H9 (cell line): ENCODE measurements around the gene PROM1. TPM values are rescaled to one million over a fixed set of nuclear protein-coding genes. Genes with fewer than 3 reads are reported as not detected.

Source experiments
- DNase-seq: peaks from one replicate; pipeline ENCODE4 v3.0.0-alpha.2; 2017
- H2AFZ ChIP-seq: one replicate; pipeline ENCODE4 v1.6.1; 2013; ENCODE audit warnings: mild to moderate bottlenecking, low read length, control low read depth, moderate library complexity
- H2AK5ac ChIP-seq: 2 replicates; pipeline ENCODE4 v1.6.1; 2013; ENCODE audit warnings: low read length, control low read depth, mixed read lengths; ENCODE audit not compliant: insufficient read length
- H2BK120ac ChIP-seq: one replicate; pipeline ENCODE4 v1.6.1; 2013; ENCODE audit warnings: low read depth, mild to moderate bottlenecking, low read length, control low read depth, inconsistent platforms; ENCODE audit not compliant: poor library complexity, severe bottlenecking
- H2BK12ac ChIP-seq: 2 replicates; pipeline ENCODE4 v1.6.1; 2013; ENCODE audit warnings: low read length, control low read depth, mixed read lengths, low read depth; ENCODE audit not compliant: insufficient read length
- H2BK15ac ChIP-seq: 2 replicates; pipeline ENCODE4 v1.6.1; 2013; ENCODE audit warnings: low read depth, low read length, control low read depth
- H2BK20ac ChIP-seq: one replicate; pipeline ENCODE4 v1.6.1; 2013; ENCODE audit warnings: low read depth, mild to moderate bottlenecking, low read length, control low read depth, inconsistent platforms; ENCODE audit not compliant: poor library complexity, severe bottlenecking
- H2BK5ac ChIP-seq: 2 replicates; pipeline ENCODE4 v1.6.1; 2013; ENCODE audit warnings: low read length, control low read depth, mixed read lengths; ENCODE audit not compliant: insufficient read length
- H3K14ac ChIP-seq: 2 replicates; pipeline ENCODE4 v1.6.1; 2013; ENCODE audit warnings: low read length, control low read depth; ENCODE audit not compliant: insufficient read depth
- H3K18ac ChIP-seq: 2 replicates; pipeline ENCODE4 v1.6.1; 2013; ENCODE audit warnings: low read depth, mild to moderate bottlenecking, mixed read lengths, low read length, control low read depth; ENCODE audit not compliant: insufficient read length
- H3K23ac ChIP-seq: 2 replicates; pipeline ENCODE4 v1.6.1; 2013; ENCODE audit warnings: low read length, control low read depth, mixed read lengths, low read depth; ENCODE audit not compliant: insufficient read length
- H3K23me2 ChIP-seq: 2 replicates; pipeline ENCODE4 v1.6.1; 2013; ENCODE audit warnings: low read depth, mild to moderate bottlenecking, mixed read lengths, low read length, control low read depth; ENCODE audit not compliant: insufficient read length, poor library complexity, severe bottlenecking
- H3K27ac ChIP-seq: 2 replicates; pipeline ENCODE4 v1.5.1; 2013; ENCODE audit warnings: low read length, control low read depth, mixed read lengths, low read depth; ENCODE audit not compliant: insufficient read length
- H3K27me3 ChIP-seq: 2 replicates; pipeline ENCODE4 v1.6.1; 2013; ENCODE audit warnings: low read length, control low read depth, inconsistent platforms; ENCODE audit not compliant: insufficient read depth
- H3K4ac ChIP-seq: 2 replicates; pipeline ENCODE4 v1.6.1; 2013; ENCODE audit warnings: low read depth, mild to moderate bottlenecking, control low read depth, inconsistent platforms, low read length, moderate library complexity
- H3K4me1 ChIP-seq: 2 replicates; pipeline ENCODE4 v1.6.1; 2013; ENCODE audit warnings: low read length, control low read depth, inconsistent platforms; ENCODE audit not compliant: insufficient read depth
- H3K4me2 ChIP-seq: 2 replicates; pipeline ENCODE4 v1.6.1; 2013; ENCODE audit warnings: low read length, control low read depth, mixed read lengths; ENCODE audit not compliant: insufficient read length, insufficient read depth
- H3K56ac ChIP-seq: 2 replicates; pipeline ENCODE4 v1.6.1; 2013; ENCODE audit warnings: low read depth, mild to moderate bottlenecking, mixed read lengths, low read length, control low read depth; ENCODE audit not compliant: insufficient read length
- H3K79me1 ChIP-seq: 2 replicates; pipeline ENCODE4 v1.6.1; 2013; ENCODE audit warnings: low read depth, mild to moderate bottlenecking, moderate library complexity, low read length, control low read depth, inconsistent platforms; ENCODE audit not compliant: insufficient read depth, poor library complexity, severe bottlenecking
- H3K79me2 ChIP-seq: 2 replicates; pipeline ENCODE4 v1.6.1; 2013; ENCODE audit warnings: low read length, control low read depth, inconsistent platforms; ENCODE audit not compliant: insufficient read depth
- H3K9ac ChIP-seq: 2 replicates; pipeline ENCODE4 v1.6.1; 2013; ENCODE audit warnings: low read length, control low read depth, mixed read lengths; ENCODE audit not compliant: insufficient read length; ENCODE audit errors: extremely low read depth
- H3K9me3 ChIP-seq: one replicate; pipeline ENCODE4 v1.6.1; 2013; ENCODE audit warnings: low read depth, low read length, inconsistent platforms; ENCODE audit not compliant: control insufficient read depth
- H3T11ph ChIP-seq: one replicate; pipeline ENCODE4 v1.6.1; 2013; ENCODE audit warnings: mild to moderate bottlenecking, low read length, control low read depth, inconsistent platforms
- H4K20me1 ChIP-seq: one replicate; pipeline ENCODE4 v1.6.1; 2013; ENCODE audit not compliant: control insufficient read depth, insufficient read length, insufficient read depth
- H4K5ac ChIP-seq: 2 replicates; pipeline ENCODE4 v1.6.1; 2013; ENCODE audit warnings: low read depth, mild to moderate bottlenecking, mixed read lengths, low read length, control low read depth; ENCODE audit not compliant: insufficient read length
- H4K8ac ChIP-seq: replicated peaks from 2 replicates; pipeline ENCODE4 v1.6.1; 2013; ENCODE audit warnings: low read length, control low read depth, mixed read lengths, low read depth; ENCODE audit not compliant: insufficient read length
- H4K91ac ChIP-seq: 2 replicates; pipeline ENCODE4 v1.6.1; 2013; ENCODE audit warnings: low read depth, mild to moderate bottlenecking, moderate library complexity, mixed read lengths, low read length, control low read depth; ENCODE audit not compliant: insufficient read length
- H3K27ac Mint-ChIP-seq, 3 experiments: 2 replicates in 2 of 3; 3 replicates in 1 of 3; pipeline ENCODE4 v1.8.0; 2020 to 2021; ENCODE audit warnings: mixed read lengths in 3 of 3, mild to moderate bottlenecking in 1 of 3, moderate library complexity in 1 of 3
- H3K27me3 Mint-ChIP-seq: 2 replicates; pipeline ENCODE4 v1.8.0; 2021; ENCODE audit warnings: low read depth, mild to moderate bottlenecking, moderate library complexity, mixed read lengths
- H3K36me3 Mint-ChIP-seq, 3 experiments: 2 replicates in 2 of 3; 3 replicates in 1 of 3; pipeline ENCODE4 v1.8.0; 2020 to 2021; ENCODE audit warnings: low read depth in 3 of 3, mixed read lengths in 3 of 3; ENCODE audit not compliant: insufficient read depth in 1 of 3
- H3K4me1 Mint-ChIP-seq, 2 experiments: 2 replicates each; pipeline ENCODE4 v1.8.0; 2020; ENCODE audit warnings: mixed read lengths in 2 of 2
- H3K4me3 Mint-ChIP-seq, 2 experiments: 2 replicates in 1 of 2; 3 replicates in 1 of 2; pipeline ENCODE4 v1.8.0; 2020 to 2021; ENCODE audit warnings: mild to moderate bottlenecking in 2 of 2, mixed read lengths in 2 of 2, moderate library complexity in 1 of 2
- H3K9me3 Mint-ChIP-seq, 2 experiments: 2 replicates in 1 of 2; 3 replicates in 1 of 2; pipeline ENCODE4 v1.8.0; 2020; ENCODE audit warnings: mild to moderate bottlenecking in 2 of 2, mixed read lengths in 2 of 2, moderate library complexity in 1 of 2
- WGBS: extraction: QIAGEN DNeasy Blood & Tissue Kit; methylation state at CpG from one replicate; pipeline ENCODE4 v1.1.7; 2013; ENCODE audit warnings: missing lambda C conversion rate, low lambda C conversion rate, mixed read lengths; ENCODE audit not compliant: insufficient read length; ENCODE audit errors: extremely low coverage; 5-methylcytosine and 5-hydroxymethylcytosine counted together
- total RNA-seq: library from RNA; stranded (reverse); gene quantifications from 2 replicates; pipeline ENCODE4 v1.2.1, GENCODE V29; 2021
- TF ChIP-seq, protein P1 (sequence below): fragments of 200-600 bp; sonication (generic); conservative IDR thresholded peaks from 3 replicates; pipeline ENCODE4 v1.8.0; 2021; ENCODE audit warnings: antibody characterized with exemption, mild to moderate bottlenecking

PROM1 gene
- total RNA-seq, 1 experiment from 2014 or later: 98.3 TPM

GRCh38 chr4:16129336-16129735 is 45.5 kb upstream of the PROM1 start:
- Histone ChIP-seq H2AFZ (no peak overlapping the region), H3K23ac (no peak overlapping the region), H2BK12ac (no peak overlapping the region), H4K8ac (no peak overlapping the region), H2BK120ac (no peak overlapping the region), H3K27ac (no peak overlapping the region), H4K5ac (no peak overlapping the region), H4K91ac (no peak overlapping the region), H3K9me3 (no peaks in the 10 kb centered on the region), H3K79me2 (no peaks in the 10 kb centered on the region), H3K14ac (no peak overlapping the region), H2BK5ac (no peak overlapping the region), H3K9ac (no peak overlapping the region), H3K79me1 (no peaks in the 10 kb centered on the region), H3K18ac (no peak overlapping the region), H3K4me2 (no peak overlapping the region), H3T11ph (no peak overlapping the region), H2AK5ac (no peak overlapping the region), H3K56ac (no peak overlapping the region), H3K27me3 (no peaks in the 10 kb centered on the region), H4K20me1 (no peaks in the 10 kb centered on the region), H3K4me1 (no peaks in the 10 kb centered on the region), H2BK20ac (no peak overlapping the region), H2BK15ac (no peak overlapping the region), H3K4ac (no peak overlapping the region), H3K23me2 (no peaks in the 10 kb centered on the region)
- peaks cover 0 to 3% (median 0%) of the 10 kb centered on the region in 3 experiments; a peak in 2 of 7 replicates for H3K36me3 Mint-ChIP-seq
- H3K4me3 Mint-ChIP-seq: no peak overlapping the region
- no peak overlapping the region for H3K27ac Mint-ChIP-seq
- no peaks in the 10 kb centered on the region for H3K27me3 Mint-ChIP-seq
- peaks cover 0 to 9% of the 10 kb centered on the region in 2 experiments; a peak in 2 of 4 replicates for H3K4me1 Mint-ChIP-seq
- no peak for DNase-seq
- WGBS: no CpG with 5 or more reads among the region's 1 CpG
- peaks cover under 1 to 2% of the 10 kb centered on the region in 2 experiments; a peak in 3 of 5 replicates for H3K9me3 Mint-ChIP-seq
- TF ChIP-seq, protein P1, sequence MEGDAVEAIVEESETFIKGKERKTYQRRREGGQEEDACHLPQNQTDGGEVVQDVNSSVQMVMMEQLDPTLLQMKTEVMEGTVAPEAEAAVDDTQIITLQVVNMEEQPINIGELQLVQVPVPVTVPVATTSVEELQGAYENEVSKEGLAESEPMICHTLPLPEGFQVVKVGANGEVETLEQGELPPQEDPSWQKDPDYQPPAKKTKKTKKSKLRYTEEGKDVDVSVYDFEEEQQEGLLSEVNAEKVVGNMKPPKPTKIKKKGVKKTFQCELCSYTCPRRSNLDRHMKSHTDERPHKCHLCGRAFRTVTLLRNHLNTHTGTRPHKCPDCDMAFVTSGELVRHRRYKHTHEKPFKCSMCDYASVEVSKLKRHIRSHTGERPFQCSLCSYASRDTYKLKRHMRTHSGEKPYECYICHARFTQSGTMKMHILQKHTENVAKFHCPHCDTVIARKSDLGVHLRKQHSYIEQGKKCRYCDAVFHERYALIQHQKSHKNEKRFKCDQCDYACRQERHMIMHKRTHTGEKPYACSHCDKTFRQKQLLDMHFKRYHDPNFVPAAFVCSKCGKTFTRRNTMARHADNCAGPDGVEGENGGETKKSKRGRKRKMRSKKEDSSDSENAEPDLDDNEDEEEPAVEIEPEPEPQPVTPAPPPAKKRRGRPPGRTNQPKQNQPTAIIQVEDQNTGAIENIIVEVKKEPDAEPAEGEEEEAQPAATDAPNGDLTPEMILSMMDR: no peak
